Endodermal cell (in vitro differentiated cells): ENCODE results near the gene S100PBP. TPM values are rescaled to one million over a fixed set of nuclear protein-coding genes. Genes with fewer than 3 reads are reported as not detected.

Experiments
- DNase-seq: peaks from one replicate; pipeline ENCODE4 v3.0.0-alpha.2; 2017
- H3K27ac ChIP-seq: 2 replicates; pipeline ENCODE4 v1.5.1; 2013; ENCODE audit warnings: mild to moderate bottlenecking, low read depth, low read length, moderate library complexity
- H3K27me3 ChIP-seq: 2 replicates; pipeline ENCODE4 v1.6.1; 2013; ENCODE audit warnings: mild to moderate bottlenecking, low read length, moderate library complexity; ENCODE audit not compliant: insufficient read depth, control insufficient read depth, poor library complexity, severe bottlenecking
- H3K36me3 ChIP-seq: 2 replicates; pipeline ENCODE4 v1.7.0; 2013; ENCODE audit warnings: mild to moderate bottlenecking, low read length, moderate library complexity; ENCODE audit not compliant: control insufficient read depth, insufficient read depth
- H3K4me1 ChIP-seq: one replicate; pipeline ENCODE4 v1.7.0; 2013; ENCODE audit warnings: low read length; ENCODE audit not compliant: control insufficient read depth, insufficient read depth
- H3K4me3 ChIP-seq: 2 replicates; pipeline ENCODE4 v1.5.1; 2013; ENCODE audit warnings: mild to moderate bottlenecking, low read length, moderate library complexity
- H3K9ac ChIP-seq: 2 replicates; pipeline ENCODE4 v1.6.1; 2013; ENCODE audit warnings: mild to moderate bottlenecking, low read length, moderate library complexity; ENCODE audit not compliant: poor library complexity, severe bottlenecking; ENCODE audit errors: extremely low read depth
- H3K9me3 ChIP-seq: 2 replicates; pipeline ENCODE4 v1.6.1; 2013; ENCODE audit warnings: mild to moderate bottlenecking, low read length, moderate library complexity; ENCODE audit not compliant: control insufficient read depth
- H3K27ac Mint-ChIP-seq: 2 replicates; pipeline ENCODE4 v1.8.0; 2020; ENCODE audit warnings: mixed read lengths
- H3K27me3 Mint-ChIP-seq: 2 replicates; pipeline ENCODE4 v1.8.0; 2021; ENCODE audit warnings: mild to moderate bottlenecking, mixed read lengths; ENCODE audit not compliant: insufficient read depth
- H3K36me3 Mint-ChIP-seq: 2 replicates; pipeline ENCODE4 v1.8.0; 2020; ENCODE audit warnings: low read depth, mixed read lengths
- H3K4me1 Mint-ChIP-seq: 2 replicates; pipeline ENCODE4 v1.8.0; 2020; ENCODE audit warnings: mixed read lengths
- H3K4me3 Mint-ChIP-seq: 2 replicates; pipeline ENCODE4 v1.8.0; 2020; ENCODE audit warnings: mild to moderate bottlenecking, moderate library complexity, mixed read lengths
- H3K9me3 Mint-ChIP-seq: 2 replicates; pipeline ENCODE4 v1.8.0; 2020; ENCODE audit warnings: mild to moderate bottlenecking, mixed read lengths
- CTCF ChIP-seq: fragments of 200-600 bp; sonication (generic); conservative IDR thresholded peaks from 2 replicates; pipeline ENCODE4 v1.5.0; 2021; ENCODE audit warnings: antibody characterized with exemption, mild to moderate bottlenecking
- WGBS, 2 experiments: methylation state at CpG; one replicate each; pipeline versions ENCODE4 v1.1.5 to v1.1.7; 2013; ENCODE audit warnings: missing lambda C conversion rate in 2 of 2, mixed read lengths in 1 of 2; ENCODE audit not compliant: insufficient coverage in 1 of 2, insufficient read length in 1 of 2; 5-methylcytosine and 5-hydroxymethylcytosine counted together
- total RNA-seq, 2 donors: library from RNA; stranded (reverse); fragmentation: NEBNext Ultra II Directional in 1 of 2; extraction: Animal tissue kit (Norgen Biotek cat#: 25700) in 1 of 2; gene quantifications; 2 replicates in 1 of 2; 3 replicates in 1 of 2; pipeline ENCODE4 v1.2.1, GENCODE V29; 2021

The S100PBP gene
- total RNA-seq, 2 donors from 2014 or later, result 91.4 to 112 TPM

- Histone ChIP-seq H3K4me1 (peaks cover 4% of the 10 kb centered on the region), H3K36me3 (no peaks in the 10 kb centered on the region), H3K9ac (no peak overlapping the region), H3K27me3 (peaks cover 59% of the 10 kb centered on the region), H3K27ac (no peak overlapping the region), H3K9me3 (no peaks in the 10 kb centered on the region), H3K4me3 (peak overlapping the region; percentile 69)
- H3K27ac Mint-ChIP-seq, result no peak overlapping the region
- no peak for TF ChIP-seq CTCF
- peak overlapping the region; percentile 57 for H3K4me3 Mint-ChIP-seq
- no peaks in the 10 kb centered on the region for H3K4me1 Mint-ChIP-seq
- peaks cover 88% of the 10 kb centered on the region for H3K27me3 Mint-ChIP-seq
- H3K36me3 Mint-ChIP-seq, result no peaks in the 10 kb centered on the region
- 23 to 33% methylated on average over 6 to 22 of the region's 22 CpGs for WGBS, 2 experiments
- peak; percentile 52 for DNase-seq
- no peaks in the 10 kb centered on the region for H3K9me3 Mint-ChIP-seq
Observed at GRCh38 chr1:32900371-32900955, 83.0 kb downstream of the S100PBP start.

- peaks cover 4% of the 10 kb centered on the region for H3K4me1 ChIP-seq
- 3 to 5% methylated on average over 10 to 92 of the region's 92 CpGs for WGBS, 2 experiments
Observed at GRCh38 chr1:32900956-32901822, 83.7 kb downstream of the S100PBP start, which contains the start of gene TMEM54. Gene TMEM54 (minus strand): TSS chr1:32901389. CDS start chr1:32901238, 151 bp downstream.

More at GRCh38 chr1:32900956-32901822, 83.7 kb downstream of the S100PBP start, which contains the start of gene TMEM54:
- Histone ChIP-seq H3K27me3 (peaks cover 59% of the 10 kb centered on the region), H3K27ac (no peak within 1 kb of the TSS), H3K36me3 (no peaks in the 10 kb centered on the region), H3K9me3 (no peaks in the 10 kb centered on the region), H3K9ac (no peak within 1 kb of the TSS), H3K4me3 (peak within 1 kb of the TSS; percentile 69)
- peak; percentile 74 for DNase-seq
- peak within 1 kb of the TSS; percentile 64 for H3K4me3 Mint-ChIP-seq
- TF ChIP-seq CTCF, result no peak
- H3K27me3 Mint-ChIP-seq, result peaks cover 85% of the 10 kb centered on the region
- no peak within 1 kb of the TSS for H3K27ac Mint-ChIP-seq
- H3K36me3 Mint-ChIP-seq, result no peaks in the 10 kb centered on the region
- no peaks in the 10 kb centered on the region for H3K4me1 Mint-ChIP-seq
- H3K9me3 Mint-ChIP-seq, result no peaks in the 10 kb centered on the region
